HFFc6 (cell line): Measurements from ENCODE around the gene WDR90. TPM values are rescaled to one million over a fixed set of nuclear protein-coding genes. Genes with fewer than 3 reads are reported as not detected.
A peak's percentile ranks its signal among the peaks of the same experiment; 100 is the strongest.

ENCODE experiments used
- DNase-seq: peaks from one replicate; pipeline ENCODE4 v3.0.0-alpha.2; 2018
- H3K27ac Mint-ChIP-seq: 2 replicates; pipeline ENCODE4 v1.8.0; 2020; ENCODE audit warnings: mild to moderate bottlenecking, mixed read lengths
- H3K27me3 Mint-ChIP-seq: 2 replicates; pipeline ENCODE4 v1.8.0; 2021; ENCODE audit warnings: mild to moderate bottlenecking, moderate library complexity, mixed read lengths; ENCODE audit not compliant: insufficient read depth
- H3K36me3 Mint-ChIP-seq: 2 replicates; pipeline ENCODE4 v1.8.0; 2021; ENCODE audit warnings: low read depth, mixed read lengths
- H3K4me1 Mint-ChIP-seq: 2 replicates; pipeline ENCODE4 v1.8.0; 2020; ENCODE audit warnings: low read depth, mixed read lengths
- H3K4me3 Mint-ChIP-seq: 2 replicates; pipeline ENCODE4 v1.8.0; 2020; ENCODE audit warnings: mild to moderate bottlenecking, moderate library complexity, mixed read lengths
- H3K9me3 Mint-ChIP-seq: 2 replicates; pipeline ENCODE4 v1.8.0; 2020; ENCODE audit warnings: mild to moderate bottlenecking, mixed read lengths
- CTCF ChIP-seq: fragments of 200-600 bp; sonication (generic); IDR thresholded peaks from 2 replicates; pipeline ENCODE4 v1.5.0; 2021; ENCODE audit warnings: antibody characterized with exemption, mild to moderate bottlenecking
- total RNA-seq, 6 experiments: library from RNA; stranded (reverse); fragmentation: NEBNext Ultra II Directional; extraction: Animal tissue kit (Norgen Biotek cat#: 25700); gene quantifications; 2 replicates in 1 of 6; 3 replicates in 5 of 6; pipeline ENCODE4 v1.2.3, GENCODE V29; 2021

WDR90 gene
- total RNA-seq, 6 experiments from 2014 or later = 11.6 to 19.0 (median 17.7) TPM

DNA sequence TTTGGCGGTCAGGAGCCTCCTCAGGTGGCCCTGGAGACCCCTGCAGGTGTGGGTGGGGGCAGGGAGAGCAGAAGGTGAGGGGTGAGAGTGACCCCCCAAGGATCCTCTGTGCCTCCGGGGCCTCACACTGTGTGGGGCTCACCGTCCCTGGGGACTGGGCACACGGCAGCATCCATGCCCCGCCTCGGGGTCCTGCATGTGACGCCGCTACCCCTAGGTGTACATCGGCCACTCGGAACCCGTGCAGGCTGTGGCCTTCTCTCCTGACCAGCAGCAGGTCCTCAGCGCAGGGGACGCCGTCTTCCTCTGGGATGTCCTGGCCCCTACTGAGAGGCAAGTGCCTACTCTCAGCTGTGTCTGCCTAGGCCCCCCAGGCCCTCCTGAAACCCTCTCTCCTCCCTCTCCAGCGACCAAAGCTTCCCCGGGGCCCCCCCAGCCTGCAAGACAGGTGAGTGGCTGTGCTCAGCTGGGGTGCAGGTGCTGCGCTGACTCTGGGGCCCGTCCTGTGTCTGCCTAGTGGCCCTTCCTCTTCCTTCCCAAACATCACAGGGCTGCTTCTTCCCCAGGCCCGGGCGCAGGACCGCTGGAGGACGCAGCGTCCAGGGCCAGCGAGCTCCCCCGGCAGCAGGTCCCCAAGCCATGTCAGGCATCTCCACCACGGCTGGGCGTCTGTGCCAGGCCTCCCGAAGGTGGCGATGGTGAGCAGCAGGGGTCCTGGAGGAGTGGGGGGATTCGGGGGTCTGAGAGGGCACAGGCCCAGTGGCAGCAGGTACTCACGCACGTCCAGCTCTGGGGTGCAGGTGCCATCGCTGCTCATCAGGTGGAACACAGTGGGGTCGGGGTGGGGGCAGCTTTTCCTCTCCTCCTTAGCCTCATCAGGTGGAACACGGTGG is 9.8 kb downstream of the WDR90 start:
- no peaks in the 10 kb centered on the region for H3K4me1 Mint-ChIP-seq
- no peaks in the 10 kb centered on the region for H3K9me3 Mint-ChIP-seq

GRCh38 chr16:659618-660017 is 10.5 kb downstream of the WDR90 start:
- no peak for TF ChIP-seq CTCF
- no peaks in the 10 kb centered on the region for H3K9me3 Mint-ChIP-seq
- DNase-seq = no peak
- no peaks in the 10 kb centered on the region for H3K27me3 Mint-ChIP-seq
- H3K4me1 Mint-ChIP-seq = no peaks in the 10 kb centered on the region
- no peak overlapping the region for H3K4me3 Mint-ChIP-seq
- no peaks in the 10 kb centered on the region for H3K36me3 Mint-ChIP-seq
- no peak overlapping the region for H3K27ac Mint-ChIP-seq

More for the DNA sequence above, 9.8 kb downstream of the WDR90 start:
- Mint-ChIP-seq H3K36me3 (no peaks in the 10 kb centered on the region), H3K27ac (no peak overlapping the region), H3K27me3 (no peaks in the 10 kb centered on the region), H3K4me3 (no peak overlapping the region)
- TF ChIP-seq CTCF = peak; percentile 43
- no peak for DNase-seq

DNA sequence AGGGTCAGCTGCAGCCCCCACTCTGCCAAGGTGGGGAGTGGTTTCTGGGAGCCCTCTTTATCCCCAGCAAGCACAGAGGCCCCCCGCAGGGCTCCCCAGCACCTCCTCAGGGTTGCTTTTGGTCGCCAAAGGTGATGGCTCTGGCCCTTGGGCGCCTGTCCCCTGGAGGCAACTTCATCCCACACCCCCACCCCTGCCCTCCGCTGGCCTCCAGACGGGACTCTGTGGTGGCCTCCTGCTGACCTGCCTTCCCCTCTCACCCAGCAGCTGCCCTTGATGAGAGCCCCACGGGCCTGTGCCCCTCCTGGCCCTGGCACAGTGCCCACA is 10.9 kb downstream of the WDR90 start:
- H3K9me3 Mint-ChIP-seq = no peaks in the 10 kb centered on the region
- DNase-seq = no peak
- H3K4me1 Mint-ChIP-seq = no peaks in the 10 kb centered on the region
- TF ChIP-seq CTCF = no peak
- H3K4me3 Mint-ChIP-seq = no peak overlapping the region
- no peaks in the 10 kb centered on the region for H3K27me3 Mint-ChIP-seq
- H3K27ac Mint-ChIP-seq = no peak overlapping the region
- H3K36me3 Mint-ChIP-seq = no peaks in the 10 kb centered on the region

GRCh38 chr16:660459-661183 is 11.5 kb downstream of the WDR90 start:
- peak; percentile 73 for TF ChIP-seq CTCF
- Mint-ChIP-seq H3K27me3 (no peaks in the 10 kb centered on the region), H3K27ac (no peak overlapping the region; the same call in 1 of the 2 replicates), H3K9me3 (no peaks in the 10 kb centered on the region), H3K36me3 (no peaks in the 10 kb centered on the region), H3K4me1 (no peaks in the 10 kb centered on the region), H3K4me3 (peak overlapping the region; percentile 13; the same call in 1 of the 2 replicates)
- peak; percentile 76 for DNase-seq

DNA sequence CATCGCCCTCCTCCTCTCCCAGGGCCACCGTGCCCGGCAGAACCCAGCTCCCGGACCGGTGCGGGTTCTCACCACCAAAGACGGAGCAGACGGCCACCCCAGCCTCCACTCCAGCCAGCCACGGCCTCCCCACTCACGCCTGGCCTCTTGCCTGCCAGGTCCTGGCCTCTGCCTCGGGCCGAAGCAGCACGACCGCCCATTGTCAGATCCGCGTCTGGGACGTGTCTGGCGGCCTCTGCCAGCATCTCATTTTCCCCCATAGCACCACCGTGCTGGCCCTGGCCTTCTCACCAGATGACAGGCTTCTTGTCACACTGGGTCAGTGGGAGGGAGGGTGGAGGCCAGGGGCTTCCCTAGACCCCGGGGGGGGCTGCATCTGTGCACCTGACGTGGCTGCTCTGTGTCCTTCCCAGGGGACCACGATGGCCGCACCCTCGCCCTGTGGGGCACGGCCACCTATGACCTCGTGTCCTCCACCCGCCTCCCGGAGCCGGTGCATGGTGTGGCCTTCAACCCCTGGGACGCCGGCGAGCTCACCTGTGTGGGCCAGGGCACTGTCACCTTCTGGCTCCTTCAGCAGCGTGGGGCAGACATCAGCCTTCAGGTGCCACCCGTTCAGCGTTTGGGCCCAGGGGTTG is 12.1 kb downstream of the WDR90 start:
- no peaks in the 10 kb centered on the region for H3K9me3 Mint-ChIP-seq
- no peaks in the 10 kb centered on the region; the same call in 1 of the 2 replicates for H3K27me3 Mint-ChIP-seq
- H3K4me3 Mint-ChIP-seq = peak overlapping the region; percentile 13; the same call in 1 of the 2 replicates
- no peaks in the 10 kb centered on the region for H3K4me1 Mint-ChIP-seq
- no peak overlapping the region for H3K27ac Mint-ChIP-seq
- H3K36me3 Mint-ChIP-seq = no peaks in the 10 kb centered on the region
- peak; percentile 3; the same call in 1 of the 2 replicates for TF ChIP-seq CTCF
- DNase-seq = no peak
